SK-N-SH (cell line): Measurements from ENCODE around the gene NUSAP1.
"Not testable (repeated sequence)": the region's sequence is repeated elsewhere in the genome, so short reads cannot be mapped to it uniquely, and the experiment has no call there.

Experiments used
- CTCF ChIP-seq: fragments of 200-600 bp; sonication (generic); IDR thresholded peaks from 2 replicates; pipeline ENCODE4 v1.6.1; 2017; ENCODE audit warnings: antibody characterized with exemption, mild to moderate bottlenecking, moderate library complexity
- TAF1 ChIP-seq: IDR thresholded peaks from 2 replicates; pipeline ENCODE4 v1.6.1; 2012; ENCODE audit warnings: low read depth, mild to moderate bottlenecking, low read length, moderate library complexity, borderline replicate concordance

- not testable (repeated sequence) for TF ChIP-seq CTCF, TAF1
These were observed 11.8 kb upstream of the NUSAP1 start for GRCh38 chr15:41320805-41321330.
